Karpas-422 (cell line): ENCODE results near the gene NAV2. TPM values are rescaled to one million over a fixed set of nuclear protein-coding genes. Genes with fewer than 3 reads are reported as not detected.

ENCODE experiments used
- DNase-seq: peaks from one replicate; pipeline ENCODE4 v3.0.0-alpha.2; 2015
- H2AFZ ChIP-seq: fragments of 200-600 bp; sonication (generic); 2 replicates; pipeline ENCODE4 v1.6.1; 2014; ENCODE audit warnings: antibody characterized with exemption, low read length, mixed read lengths
- H3K27ac ChIP-seq: fragments of 200-600 bp; sonication (generic); 2 replicates; pipeline ENCODE4 v1.5.1; 2014; ENCODE audit warnings: mild to moderate bottlenecking, low read length, moderate library complexity
- H3K27me3 ChIP-seq: fragments of 200-600 bp; sonication (generic); 2 replicates; pipeline ENCODE4 v1.6.1; 2014; ENCODE audit warnings: low read length, mixed read lengths
- H3K36me3 ChIP-seq: fragments of 200-600 bp; sonication (generic); 2 replicates; pipeline ENCODE4 v1.6.1; 2014; ENCODE audit warnings: low read length, mixed read lengths; ENCODE audit not compliant: insufficient read depth
- H3K4me1 ChIP-seq: fragments of 200-600 bp; sonication (generic); 2 replicates; pipeline ENCODE4 v1.6.1; 2014; ENCODE audit warnings: mild to moderate bottlenecking, low read length, mixed read lengths
- H3K4me2 ChIP-seq: fragments of 200-600 bp; sonication (generic); 2 replicates; pipeline ENCODE4 v1.6.1; 2014; ENCODE audit warnings: low read length, low read depth, mild to moderate bottlenecking; ENCODE audit not compliant: poor library complexity, severe bottlenecking
- H3K4me3 ChIP-seq: fragments of 200-600 bp; sonication (generic); 2 replicates; pipeline ENCODE4 v1.5.1; 2014; ENCODE audit warnings: mild to moderate bottlenecking, antibody characterized with exemption, low read length, mixed read lengths
- H3K79me2 ChIP-seq: fragments of 200-600 bp; sonication (generic); 2 replicates; pipeline ENCODE4 v1.6.1; 2014; ENCODE audit warnings: mild to moderate bottlenecking, low read length, mixed read lengths
- H3K9ac ChIP-seq: fragments of 200-600 bp; sonication (generic); 2 replicates; pipeline ENCODE4 v1.6.0; 2014; ENCODE audit warnings: low read length
- H3K9me2 ChIP-seq: fragments of 200-600 bp; sonication (generic), shearing (Covaris generic); replicated peaks from 2 replicates; pipeline ENCODE4 v1.6.0; 2014; ENCODE audit warnings: mild to moderate bottlenecking, low read length, moderate library complexity; ENCODE audit not compliant: insufficient read depth
- H3K9me3 ChIP-seq: fragments of 300-700, 200-600 bp; sonication (generic); 2 replicates; pipeline ENCODE4 v1.6.1; 2014; ENCODE audit warnings: low read length, mixed read lengths
- H4K20me1 ChIP-seq: fragments of 200-600 bp; sonication (generic); 2 replicates; pipeline ENCODE4 v1.6.1; 2014; ENCODE audit warnings: mild to moderate bottlenecking, antibody characterized with exemption, low read length, low read depth; ENCODE audit not compliant: insufficient read depth
- total RNA-seq: library from RNA; depleted of rRNA; stranded (reverse); fragments of >200 nt; shearing (Covaris generic); gene quantifications from 2 replicates; pipeline ENCODE4 v1.2.3, GENCODE V29; 2014; ENCODE audit warnings: low replicate concordance

NAV2 gene
- total RNA-seq, 1 experiment from 2014 or later, result not detected

DNA sequence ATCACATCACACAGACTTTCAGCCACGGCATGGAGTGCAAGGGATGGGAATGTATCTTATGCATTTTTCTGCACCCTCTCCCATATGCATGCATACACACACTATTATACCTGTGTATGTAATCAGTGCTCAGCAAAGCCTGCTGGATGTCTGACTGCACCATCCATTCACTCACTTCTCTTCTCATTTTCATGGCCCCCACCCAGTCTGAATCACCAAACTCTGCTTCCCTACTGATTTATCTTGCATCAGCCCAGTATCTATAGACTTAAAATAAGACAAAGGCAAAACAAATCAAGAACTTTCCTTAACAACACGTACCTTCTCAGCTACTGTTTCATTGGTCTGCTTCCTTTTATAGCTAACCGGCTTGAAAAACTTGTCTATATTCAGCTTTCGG, 426.1 kb downstream of the NAV2 start:
- Histone ChIP-seq H3K9me2 (no peaks in the 10 kb centered on the region), H3K9ac (no peak overlapping the region), H3K4me3 (no peak overlapping the region), H3K79me2 (no peaks in the 10 kb centered on the region), H3K4me1 (no peaks in the 10 kb centered on the region), H3K27me3 (no peaks in the 10 kb centered on the region), H3K9me3 (no peaks in the 10 kb centered on the region), H3K4me2 (no peak overlapping the region), H4K20me1 (no peaks in the 10 kb centered on the region), H3K27ac (no peak overlapping the region), H2AFZ (no peak overlapping the region), H3K36me3 (no peaks in the 10 kb centered on the region)
- DNase-seq, result no peak

DNA sequence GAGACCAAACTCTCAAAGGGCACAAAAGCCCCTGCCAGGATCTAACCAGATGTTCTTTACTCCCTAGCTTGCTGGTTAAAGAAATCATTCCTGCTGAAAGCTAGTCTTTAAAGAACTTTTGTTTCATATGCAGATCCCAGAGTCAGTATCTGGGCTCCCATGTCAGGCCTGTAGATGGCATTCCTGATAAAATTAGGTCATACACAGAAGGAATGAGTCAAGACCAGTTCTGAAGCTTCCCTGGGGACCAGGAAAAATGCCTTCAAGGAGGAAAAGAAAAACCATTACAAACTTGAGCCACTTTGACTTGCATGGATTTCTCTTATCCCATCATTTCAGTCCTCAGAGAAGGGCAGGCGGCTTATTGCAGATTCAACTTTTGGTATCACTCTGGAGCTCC, 441.7 kb downstream of the NAV2 start:
- Histone ChIP-seq H3K4me3 (no peak overlapping the region), H3K27ac (no peak overlapping the region), H3K4me2 (no peak overlapping the region), H3K27me3 (no peaks in the 10 kb centered on the region), H4K20me1 (no peaks in the 10 kb centered on the region), H3K36me3 (no peaks in the 10 kb centered on the region), H3K79me2 (no peaks in the 10 kb centered on the region), H2AFZ (no peak overlapping the region), H3K4me1 (no peaks in the 10 kb centered on the region), H3K9me2 (no peaks in the 10 kb centered on the region), H3K9me3 (no peaks in the 10 kb centered on the region), H3K9ac (no peak overlapping the region)
- DNase-seq, result no peak

DNA sequence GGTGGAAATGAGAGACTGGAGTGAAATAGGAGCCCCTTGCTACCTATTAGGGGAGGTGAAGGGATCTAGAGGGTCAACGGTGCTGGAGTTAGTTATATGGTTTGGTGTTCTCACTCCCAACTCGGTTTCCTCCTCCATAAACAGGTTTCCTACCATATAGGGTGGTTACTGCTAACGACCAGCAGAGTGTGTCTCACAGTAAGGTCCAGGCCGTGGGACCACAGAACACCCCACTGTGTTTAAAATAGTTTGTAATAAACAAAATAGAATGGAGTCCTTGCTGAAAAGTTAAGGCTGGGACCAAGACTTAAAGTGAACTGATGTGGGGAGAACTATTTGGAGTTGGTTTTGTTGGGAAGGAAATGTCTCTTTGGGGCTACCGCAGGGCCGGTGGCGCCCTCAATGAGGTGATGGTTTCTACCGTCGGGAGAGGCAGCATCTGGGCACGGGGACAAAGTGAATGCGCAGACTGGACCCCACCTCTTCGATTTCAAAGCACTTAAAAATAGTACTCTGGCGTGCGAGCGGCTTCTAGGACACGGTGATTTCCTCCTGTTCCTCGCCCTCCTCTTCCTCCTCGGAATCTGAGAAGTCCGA, 443.1 kb downstream of the NAV2 start:
- no peaks in the 10 kb centered on the region for H3K27me3 ChIP-seq
- DNase-seq, result no peak
- no peaks in the 10 kb centered on the region for H3K79me2 ChIP-seq
- H3K9me3 ChIP-seq, result no peaks in the 10 kb centered on the region
- no peaks in the 10 kb centered on the region for H3K4me1 ChIP-seq
- H2AFZ ChIP-seq, result no peak overlapping the region
- H3K36me3 ChIP-seq, result no peaks in the 10 kb centered on the region
- no peak overlapping the region for H3K4me3 ChIP-seq
- no peaks in the 10 kb centered on the region for H3K9me2 ChIP-seq
- no peak overlapping the region for H3K9ac ChIP-seq
- no peak overlapping the region for H3K27ac ChIP-seq
- no peak overlapping the region for H3K4me2 ChIP-seq
- no peaks in the 10 kb centered on the region for H4K20me1 ChIP-seq

DNA sequence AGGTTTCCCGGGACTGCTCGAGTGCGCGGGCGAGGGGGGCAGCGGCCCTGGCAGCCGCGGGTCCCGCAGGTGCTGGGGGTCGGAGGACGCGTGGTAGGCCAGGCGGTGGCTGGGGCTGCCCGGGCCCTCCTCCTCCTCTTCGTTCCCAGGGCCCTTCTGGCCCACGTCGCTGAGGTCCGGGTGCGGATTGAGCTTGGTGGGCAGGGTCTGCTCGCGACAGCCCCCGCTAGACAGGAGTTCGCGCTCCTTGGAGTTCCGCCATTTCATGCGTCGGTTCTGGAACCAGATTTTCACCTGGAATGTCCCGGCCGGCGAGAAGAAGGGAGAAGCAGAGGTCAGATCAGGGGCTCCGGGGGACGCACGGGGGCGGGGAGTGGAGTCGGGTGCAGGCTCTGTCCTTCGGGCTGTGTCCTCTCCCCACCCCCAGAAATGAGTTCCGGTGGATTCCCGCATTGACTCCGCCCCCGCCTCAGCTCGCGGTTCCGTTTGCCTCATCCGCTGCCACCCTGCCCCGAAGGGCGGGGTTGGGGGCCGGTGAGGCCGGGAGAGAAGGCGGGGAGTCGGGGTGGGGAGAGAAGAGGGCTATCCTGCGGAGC, 443.7 kb downstream of the NAV2 start:
- H3K4me3 ChIP-seq, result no peak overlapping the region
- no peaks in the 10 kb centered on the region for H4K20me1 ChIP-seq
- no peak for DNase-seq
- no peaks in the 10 kb centered on the region for H3K9me2 ChIP-seq
- H3K9me3 ChIP-seq, result no peaks in the 10 kb centered on the region
- no peak overlapping the region for H3K9ac ChIP-seq
- no peaks in the 10 kb centered on the region for H3K36me3 ChIP-seq
- no peak overlapping the region for H3K27ac ChIP-seq
- no peak overlapping the region for H2AFZ ChIP-seq
- no peaks in the 10 kb centered on the region for H3K79me2 ChIP-seq
- no peaks in the 10 kb centered on the region for H3K27me3 ChIP-seq
- H3K4me2 ChIP-seq, result no peak overlapping the region
- no peaks in the 10 kb centered on the region for H3K4me1 ChIP-seq

DNA sequence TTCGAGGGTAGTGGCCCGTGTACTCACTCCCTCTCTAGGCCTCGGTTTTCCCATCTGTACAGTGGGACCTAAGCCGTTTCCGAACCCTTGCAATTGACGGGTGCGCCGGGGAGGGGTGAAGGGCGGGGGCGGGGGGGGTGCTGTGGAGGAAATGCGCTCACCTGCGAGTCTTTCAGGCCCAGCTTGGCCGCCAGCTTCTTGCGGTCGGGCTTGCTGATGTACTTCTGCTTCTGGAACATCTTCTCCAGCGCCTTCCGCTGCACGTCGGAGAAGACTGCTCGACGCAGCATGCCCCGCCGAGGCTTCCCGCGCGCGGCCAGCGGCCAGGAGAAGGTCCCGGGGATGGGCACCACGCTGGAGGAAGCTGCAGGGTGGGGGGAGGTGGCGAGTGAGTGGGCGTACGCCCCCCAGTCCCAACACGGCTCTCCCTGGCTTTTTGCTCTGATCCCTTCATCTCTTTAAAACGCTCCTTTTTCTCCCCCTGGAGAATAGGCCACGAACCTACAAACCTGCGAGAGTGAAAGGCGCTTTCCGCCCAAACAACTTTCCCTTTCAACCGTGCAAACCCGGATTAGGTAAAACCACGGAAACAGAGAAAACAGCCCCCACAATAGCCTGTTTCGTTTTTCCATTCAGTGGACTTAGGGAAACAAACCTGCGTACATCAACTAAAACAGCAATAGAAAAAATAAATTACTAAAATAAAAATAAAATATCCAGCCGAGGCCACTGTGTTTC, 444.4 kb downstream of the NAV2 start:
- Histone ChIP-seq H3K4me2 (no peak overlapping the region), H3K79me2 (no peaks in the 10 kb centered on the region), H4K20me1 (no peaks in the 10 kb centered on the region), H3K27ac (no peak overlapping the region), H3K27me3 (no peaks in the 10 kb centered on the region), H3K36me3 (no peaks in the 10 kb centered on the region), H2AFZ (no peak overlapping the region), H3K9me3 (no peaks in the 10 kb centered on the region), H3K9me2 (no peaks in the 10 kb centered on the region), H3K4me3 (no peak overlapping the region), H3K9ac (no peak overlapping the region), H3K4me1 (no peaks in the 10 kb centered on the region)
- no peak for DNase-seq

DNA sequence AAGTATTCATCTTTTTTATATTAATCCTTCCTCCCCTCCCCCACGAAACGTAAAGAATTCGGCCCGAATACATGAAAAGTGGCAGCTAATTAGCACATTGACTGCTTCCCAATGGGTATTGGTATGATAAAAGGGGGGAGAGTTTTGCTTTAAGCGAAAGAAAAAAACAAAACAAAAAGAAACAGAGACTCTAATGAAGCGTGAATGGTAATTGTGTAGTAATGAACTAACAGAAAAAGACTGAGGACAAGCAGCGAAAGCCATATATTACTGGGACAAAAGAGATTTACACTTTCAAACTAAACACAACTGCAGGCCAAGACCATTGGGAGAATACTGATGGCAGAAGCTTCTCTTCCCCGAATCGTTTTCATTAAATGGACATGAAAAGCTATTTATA, 445.1 kb downstream of the NAV2 start:
- no peak for DNase-seq
- H3K4me3 ChIP-seq, result no peak overlapping the region
- H3K9ac ChIP-seq, result no peak overlapping the region
- no peaks in the 10 kb centered on the region for H3K36me3 ChIP-seq
- H2AFZ ChIP-seq, result no peak overlapping the region
- no peaks in the 10 kb centered on the region for H3K27me3 ChIP-seq
- no peaks in the 10 kb centered on the region for H3K4me1 ChIP-seq
- H3K9me2 ChIP-seq, result no peaks in the 10 kb centered on the region
- H3K9me3 ChIP-seq, result no peaks in the 10 kb centered on the region
- no peak overlapping the region for H3K27ac ChIP-seq
- H4K20me1 ChIP-seq, result no peaks in the 10 kb centered on the region
- no peak overlapping the region for H3K4me2 ChIP-seq
- H3K79me2 ChIP-seq, result no peaks in the 10 kb centered on the region

DNA sequence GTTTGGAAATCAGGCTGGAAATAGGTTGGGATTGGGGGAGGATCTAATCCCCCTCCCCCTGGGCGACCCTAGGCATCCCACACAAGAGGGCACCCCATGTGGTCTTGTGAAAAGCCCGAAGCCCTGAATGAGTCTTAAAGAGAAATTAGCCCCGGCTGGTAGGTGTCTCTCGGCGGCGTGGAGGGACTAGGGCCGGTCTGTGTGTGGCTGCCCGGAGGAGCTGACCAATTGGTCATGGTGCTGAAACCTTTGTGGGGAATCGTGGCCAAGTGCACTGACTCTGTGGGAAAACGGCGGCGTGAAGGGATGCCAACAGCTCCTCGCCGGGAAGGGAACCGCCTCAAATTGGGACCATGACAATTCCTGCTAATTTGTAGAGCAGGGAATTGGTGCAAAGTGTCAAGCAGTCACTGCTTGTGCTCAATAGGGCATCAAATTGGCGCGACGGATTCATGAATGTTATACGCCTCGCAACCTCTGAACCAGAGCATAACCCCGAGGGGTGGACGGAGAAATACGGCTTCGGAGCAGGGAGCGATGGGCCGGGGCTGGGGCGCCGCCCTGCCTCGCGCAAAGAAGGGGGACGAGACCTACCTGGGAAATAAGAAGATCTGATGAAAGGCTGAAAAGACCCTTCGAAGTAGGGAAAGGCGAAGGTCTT, 446.1 kb downstream of the NAV2 start:
- no peak overlapping the region for H3K9ac ChIP-seq
- no peak overlapping the region for H3K4me2 ChIP-seq
- no peaks in the 10 kb centered on the region for H3K9me3 ChIP-seq
- no peaks in the 10 kb centered on the region for H3K27me3 ChIP-seq
- H3K79me2 ChIP-seq, result no peaks in the 10 kb centered on the region
- no peak for DNase-seq
- H3K9me2 ChIP-seq, result no peaks in the 10 kb centered on the region
- no peak overlapping the region for H3K27ac ChIP-seq
- no peak overlapping the region for H3K4me3 ChIP-seq
- no peak overlapping the region for H2AFZ ChIP-seq
- H4K20me1 ChIP-seq, result no peaks in the 10 kb centered on the region
- H3K4me1 ChIP-seq, result no peaks in the 10 kb centered on the region
- no peaks in the 10 kb centered on the region for H3K36me3 ChIP-seq
